Stromal cell of bone marrow (primary cell): ENCODE results near the gene DUSP16.
"Not testable (repeated sequence)": the region's sequence is repeated elsewhere in the genome, so short reads cannot be mapped to it uniquely, and the experiment has no call there.

Experiments
- DNase-seq: peaks from one replicate; pipeline ENCODE4 v3.0.0-alpha.2; 2012; ENCODE audit warnings: low read depth

The DUSP16 gene

DNA sequence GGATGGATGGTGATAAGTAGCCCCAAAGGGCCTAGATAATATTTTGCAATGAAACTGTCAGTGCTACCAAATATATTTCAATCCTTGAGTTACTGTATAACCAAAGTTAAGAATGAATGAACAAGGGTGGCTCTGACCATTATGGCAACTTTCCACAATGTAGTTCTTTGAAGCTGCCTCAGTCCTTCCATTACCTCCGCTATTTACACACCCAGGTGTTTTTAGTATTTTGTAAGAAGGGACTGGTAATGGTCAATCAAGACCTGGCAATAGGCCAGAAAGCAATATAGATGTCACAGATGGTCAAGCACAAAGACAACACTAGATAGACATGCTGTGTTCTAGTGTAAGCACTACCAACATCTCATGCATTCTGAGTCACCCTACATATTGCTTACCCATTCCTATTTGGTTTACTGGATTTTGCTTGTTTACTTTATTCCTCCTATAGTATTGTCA, 16.3 kb downstream of the DUSP16 start:
- no peak for DNase-seq

DNA sequence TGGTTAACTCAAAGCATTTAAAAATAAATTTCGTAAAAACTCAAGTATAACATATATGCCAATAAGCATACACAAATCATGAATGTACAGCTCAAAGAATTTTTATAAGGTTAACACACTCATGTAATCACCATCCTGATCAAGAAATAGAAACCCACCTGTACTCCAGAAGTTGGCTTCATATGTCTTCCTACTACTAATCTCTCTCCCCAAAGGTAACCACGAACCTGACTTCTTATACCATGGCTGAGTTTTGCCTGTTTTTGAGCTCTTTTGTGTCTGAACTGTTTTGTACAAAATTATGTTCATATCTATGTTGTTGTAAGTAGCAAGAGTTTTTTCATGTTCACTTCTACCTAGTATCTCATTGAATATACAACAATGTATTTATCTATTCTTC, 18.7 kb downstream of the DUSP16 start:
- DNase-seq = no peak

DNA sequence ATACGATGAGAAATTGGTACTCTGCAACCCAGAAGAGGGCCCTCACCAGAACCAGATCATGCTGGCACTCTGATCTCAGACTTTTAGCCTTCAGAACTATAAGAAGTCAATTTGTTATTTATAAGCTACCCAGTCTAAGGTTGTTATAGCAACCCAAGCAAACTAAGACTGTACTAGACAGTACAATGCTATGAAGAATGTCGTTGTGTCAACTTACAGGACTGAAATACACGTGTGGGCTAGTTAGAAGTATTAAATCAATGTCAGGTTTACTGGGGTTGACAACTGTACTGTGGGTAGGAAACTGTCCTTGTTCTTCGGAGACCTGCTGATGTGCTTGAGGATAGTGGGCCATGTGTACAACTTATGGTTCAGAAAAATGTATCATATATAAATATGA, 19.7 kb downstream of the DUSP16 start:
- DNase-seq = no peak

DNA sequence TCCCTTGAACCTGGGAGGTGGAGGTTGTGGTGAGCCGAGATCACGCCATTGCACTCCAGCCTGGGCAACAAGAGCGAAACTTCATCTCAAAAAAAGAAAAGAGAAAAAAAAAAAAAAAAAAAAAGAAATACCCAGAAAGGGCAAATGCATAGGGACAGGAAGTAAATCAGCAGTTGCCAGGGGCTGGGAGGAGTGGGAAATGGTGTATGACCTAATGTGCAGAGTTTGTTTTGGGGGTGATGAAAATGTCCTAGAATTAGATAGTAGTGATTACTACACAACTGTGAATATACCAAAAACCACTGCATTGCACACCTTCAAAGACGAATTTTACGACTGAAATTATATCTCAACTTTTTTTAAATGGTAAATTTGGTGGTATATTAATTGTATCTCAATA, 20.4 kb downstream of the DUSP16 start:
- DNase-seq = no peak

DNA sequence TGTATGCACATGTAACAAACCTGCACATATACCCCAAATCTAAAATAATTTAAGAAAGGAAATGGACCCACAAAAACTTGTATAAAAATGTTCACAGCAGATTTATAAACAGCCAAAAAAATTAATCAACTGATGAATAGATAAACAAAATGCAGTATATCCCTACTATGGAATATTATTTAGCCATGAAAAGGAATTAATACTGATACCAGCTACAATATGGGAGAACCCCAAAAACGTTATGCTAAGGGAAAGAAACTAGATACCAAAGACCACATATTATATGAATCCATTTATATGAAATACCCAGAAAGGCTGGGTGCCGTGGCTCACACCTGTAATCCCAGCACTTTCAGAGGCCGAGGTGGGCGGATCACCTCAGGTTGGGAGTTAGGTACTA, 20.9 kb downstream of the DUSP16 start:
- DNase-seq = no peak

DNA sequence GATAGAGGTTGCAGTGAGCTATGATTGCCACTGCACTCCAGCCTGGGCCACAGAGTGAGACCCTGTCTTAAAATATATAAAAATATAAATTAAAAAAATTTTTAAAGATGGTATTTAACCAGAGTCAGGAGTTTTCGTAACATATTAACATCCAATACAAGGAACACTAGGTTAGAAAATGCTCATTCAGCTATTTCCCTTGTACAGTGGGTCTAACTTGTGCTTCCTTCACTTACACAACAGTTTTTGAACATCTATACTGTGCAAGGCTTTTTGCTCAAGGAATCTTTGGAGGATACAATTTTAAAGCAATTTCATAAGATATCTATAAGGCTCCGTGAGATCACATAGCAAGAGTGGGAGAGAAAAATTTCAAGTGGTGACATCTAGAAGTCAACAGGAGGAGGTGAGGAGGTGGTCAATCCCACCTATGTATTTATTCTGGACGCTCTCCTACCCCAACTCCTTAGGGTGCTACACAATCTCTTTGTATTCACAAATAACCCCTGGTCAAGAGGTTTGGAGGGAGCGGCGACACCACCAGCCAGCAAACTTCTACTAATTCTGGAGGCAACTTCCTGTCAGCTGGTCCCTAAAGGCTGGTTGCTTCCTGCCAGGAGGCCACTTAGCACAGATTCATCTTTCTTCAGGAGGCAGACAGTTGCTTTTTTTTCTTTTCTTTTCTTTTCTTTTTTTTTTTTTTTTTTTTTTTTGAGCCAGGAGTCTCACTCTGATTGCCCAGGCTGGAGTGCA, 22.2 kb downstream of the DUSP16 start:
- no peak for DNase-seq

DNA sequence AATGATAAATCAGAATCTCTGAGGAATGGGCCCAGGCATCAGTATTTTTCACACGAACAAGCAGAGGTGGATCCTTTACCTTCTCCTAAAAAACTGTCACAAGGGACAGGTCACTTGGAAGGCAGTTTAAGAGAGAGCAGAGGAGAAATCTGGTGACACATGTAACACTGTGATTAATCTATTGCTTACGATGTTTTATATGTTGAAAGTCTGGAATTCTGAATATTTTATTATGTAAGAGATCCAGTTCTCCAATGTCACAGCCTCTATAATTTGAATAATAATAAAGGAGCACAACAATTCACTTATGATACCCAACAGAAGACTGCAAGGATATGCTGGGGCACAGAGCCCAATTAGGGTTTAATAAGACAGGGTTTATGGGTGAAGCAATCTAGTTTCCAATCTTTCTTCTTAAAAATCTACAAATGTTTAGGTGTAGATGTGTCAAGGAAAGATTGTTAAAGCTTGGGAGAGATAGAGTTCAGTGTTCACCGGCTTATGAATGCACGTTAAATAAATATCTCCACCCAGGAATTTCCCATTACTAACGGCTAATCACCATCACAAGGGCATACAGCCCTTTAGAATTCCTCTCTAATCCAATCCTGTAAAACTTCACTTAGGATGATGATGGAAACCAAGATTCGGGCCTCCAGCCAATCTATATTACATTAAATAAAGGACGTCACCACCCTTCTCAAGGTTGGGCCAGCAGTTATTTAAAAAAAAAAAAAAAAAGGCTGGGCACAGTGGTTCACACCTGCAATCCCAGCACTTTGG, 23.4 kb downstream of the DUSP16 start:
- DNase-seq = no peak

DNA sequence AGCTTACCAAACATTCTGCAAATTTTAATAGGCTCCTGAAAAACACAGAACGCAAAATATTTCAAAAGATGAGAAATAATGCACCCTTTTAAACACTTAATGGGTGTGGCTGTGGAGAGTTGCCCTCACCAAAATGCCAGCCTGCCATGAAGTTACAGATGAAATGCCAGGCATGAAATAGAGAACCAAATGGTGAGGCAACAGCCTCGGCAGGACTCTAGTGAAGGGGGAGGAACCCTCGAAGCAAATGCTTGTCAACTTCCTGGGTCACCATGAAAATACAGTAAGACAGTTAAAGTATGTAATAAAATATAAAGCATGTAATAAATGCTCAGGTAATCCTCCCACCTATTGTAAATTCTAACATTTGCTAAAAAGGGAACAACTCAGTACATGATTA, 24.1 kb downstream of the DUSP16 start:
- DNase-seq = no peak

DNA sequence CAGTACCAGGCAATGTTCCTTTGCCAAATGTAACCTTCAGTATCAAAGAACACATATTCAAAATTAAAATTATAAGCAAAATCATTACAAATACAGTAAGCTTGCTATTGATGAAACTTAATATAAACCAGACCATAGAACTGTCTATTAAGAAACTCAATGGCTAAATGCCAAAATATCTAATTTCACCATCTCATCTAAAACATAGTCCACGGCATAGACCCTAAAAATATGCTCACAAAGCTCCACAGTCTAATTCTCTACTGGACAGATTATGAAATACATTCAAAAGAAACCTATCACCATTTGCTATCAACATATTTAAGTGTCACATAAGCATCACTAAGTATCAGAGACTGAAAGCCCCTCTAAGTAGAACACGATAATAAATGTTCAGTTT, 25.2 kb downstream of the DUSP16 start:
- no peak for DNase-seq

DNA sequence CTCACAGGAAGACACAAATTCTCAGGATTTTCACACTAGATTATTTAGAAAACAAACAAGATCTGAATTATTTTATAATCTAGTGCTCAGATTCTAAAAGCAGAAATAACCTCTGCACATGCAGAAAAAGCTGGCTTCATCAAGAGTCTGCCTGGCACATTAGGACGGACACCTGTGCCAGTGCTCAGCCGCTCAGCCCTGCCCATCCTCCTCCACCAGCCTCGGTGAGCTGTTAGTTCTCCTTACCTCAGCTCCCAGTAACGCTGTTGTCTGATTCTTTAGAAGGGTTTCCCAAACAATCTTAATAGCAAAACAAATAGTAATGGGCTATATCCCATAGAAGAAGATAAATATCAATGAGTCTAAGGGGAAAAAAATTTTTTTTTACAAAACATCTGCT, 27.7 kb downstream of the DUSP16 start:
- no peak for DNase-seq

DNA sequence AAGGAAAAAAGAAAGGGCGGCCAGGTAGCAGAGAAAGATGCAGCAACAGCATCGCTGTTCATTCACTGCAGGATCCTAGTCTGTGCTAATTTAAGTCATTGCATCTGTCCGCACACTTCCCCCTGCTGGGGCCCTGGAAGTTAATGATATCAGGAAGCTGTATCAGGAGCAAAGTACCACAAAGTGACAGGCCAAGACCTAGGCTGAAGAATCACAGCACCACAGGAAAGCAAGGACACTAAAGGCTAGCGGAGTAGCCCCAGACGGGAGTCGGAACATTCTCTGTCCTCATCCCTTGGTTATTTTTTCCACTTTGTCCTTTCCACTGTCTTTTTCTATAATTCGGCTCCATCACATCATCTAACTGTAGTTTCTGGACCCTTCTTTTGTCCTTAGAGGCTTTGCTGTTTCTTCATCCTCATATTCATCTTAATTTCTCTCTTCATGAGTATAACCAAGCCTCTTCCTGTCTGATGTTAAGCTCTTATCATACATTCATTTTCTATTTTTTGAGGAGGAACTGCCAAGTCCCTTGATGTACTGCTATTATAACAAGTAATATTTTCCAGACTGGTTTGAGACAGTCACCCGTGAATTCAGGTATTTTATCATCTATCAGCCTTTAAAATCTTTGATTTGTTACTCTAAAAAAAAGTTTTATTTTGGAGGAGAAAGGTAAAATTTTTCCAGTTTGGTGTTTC, 28.3 kb downstream of the DUSP16 start:
- DNase-seq = no peak

DNA sequence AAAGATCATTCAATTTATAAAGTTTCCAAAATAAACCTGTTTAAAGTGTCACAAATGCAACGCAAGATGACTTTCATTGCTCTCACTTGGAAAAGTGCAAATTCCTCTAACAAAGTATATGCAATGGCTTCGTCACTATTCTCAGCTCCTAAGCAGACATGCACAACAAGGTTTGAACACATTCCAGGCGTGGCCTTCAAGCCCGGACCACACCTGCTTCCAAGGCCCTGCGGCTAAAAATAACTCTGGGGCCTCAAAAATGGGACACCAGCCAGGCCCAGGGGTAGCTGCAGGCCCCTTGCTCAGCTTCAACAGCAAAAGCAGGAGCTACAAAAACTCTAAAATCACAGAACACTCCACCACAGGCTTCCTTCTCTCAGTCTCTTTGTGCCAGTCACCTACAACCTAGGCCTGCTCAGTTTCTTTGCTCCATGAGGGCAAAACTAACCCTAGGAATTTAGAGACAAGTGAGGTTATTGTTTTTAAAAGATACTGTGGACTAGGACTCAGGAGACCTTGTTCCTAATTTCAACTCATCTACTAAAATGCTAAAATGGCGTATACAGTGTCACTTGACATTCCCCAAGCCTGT, 29.3 kb downstream of the DUSP16 start:
- DNase-seq = no peak

DNA sequence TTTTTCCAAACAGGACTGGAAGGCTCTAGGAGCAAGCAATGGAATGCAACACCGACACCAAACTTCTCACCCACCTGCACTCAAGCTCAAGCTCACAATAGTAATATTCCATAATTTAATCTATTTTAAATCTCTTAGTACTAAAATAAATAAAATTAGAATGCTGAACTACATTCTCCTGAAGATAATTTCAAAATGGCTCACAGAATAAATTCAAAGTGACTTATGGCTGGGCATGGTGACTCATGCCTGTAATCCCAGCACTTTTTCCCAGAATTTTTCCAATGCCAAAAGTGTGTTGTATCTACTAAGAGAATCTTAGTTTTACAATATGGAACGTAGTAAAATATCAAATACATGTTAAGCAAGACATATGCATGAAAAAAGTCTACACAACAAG, 31.5 kb downstream of the DUSP16 start:
- no peak for DNase-seq

DNA sequence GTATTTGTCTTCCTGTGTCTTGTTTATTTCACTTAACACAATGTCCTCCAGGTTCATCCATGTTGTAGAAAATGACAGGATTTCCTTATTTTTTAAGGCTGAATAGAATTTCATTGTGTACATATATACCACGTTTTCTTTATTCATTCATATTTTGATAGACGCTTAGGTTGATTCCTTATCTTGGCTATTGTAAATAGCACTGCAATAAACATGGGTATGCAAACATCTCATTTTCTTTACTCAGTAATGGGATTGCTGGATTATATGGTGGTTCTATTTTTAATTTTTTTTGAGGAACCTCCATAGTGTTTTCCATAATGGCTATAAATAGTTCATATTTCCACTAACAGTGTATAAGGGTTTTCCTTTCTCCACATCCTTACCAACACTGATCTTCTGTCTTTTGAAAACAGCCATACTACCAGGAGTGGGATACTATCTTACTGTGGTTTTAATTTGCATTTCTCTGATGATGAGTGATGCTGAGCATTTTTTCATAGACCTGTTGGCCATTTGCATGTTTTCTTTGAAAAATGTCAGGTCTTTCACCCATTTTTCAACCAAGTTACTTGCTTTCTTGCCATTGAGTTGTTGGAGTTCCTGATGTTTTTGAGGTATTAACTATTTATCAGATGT, 32.8 kb downstream of the DUSP16 start:
- DNase-seq = no peak

DNA sequence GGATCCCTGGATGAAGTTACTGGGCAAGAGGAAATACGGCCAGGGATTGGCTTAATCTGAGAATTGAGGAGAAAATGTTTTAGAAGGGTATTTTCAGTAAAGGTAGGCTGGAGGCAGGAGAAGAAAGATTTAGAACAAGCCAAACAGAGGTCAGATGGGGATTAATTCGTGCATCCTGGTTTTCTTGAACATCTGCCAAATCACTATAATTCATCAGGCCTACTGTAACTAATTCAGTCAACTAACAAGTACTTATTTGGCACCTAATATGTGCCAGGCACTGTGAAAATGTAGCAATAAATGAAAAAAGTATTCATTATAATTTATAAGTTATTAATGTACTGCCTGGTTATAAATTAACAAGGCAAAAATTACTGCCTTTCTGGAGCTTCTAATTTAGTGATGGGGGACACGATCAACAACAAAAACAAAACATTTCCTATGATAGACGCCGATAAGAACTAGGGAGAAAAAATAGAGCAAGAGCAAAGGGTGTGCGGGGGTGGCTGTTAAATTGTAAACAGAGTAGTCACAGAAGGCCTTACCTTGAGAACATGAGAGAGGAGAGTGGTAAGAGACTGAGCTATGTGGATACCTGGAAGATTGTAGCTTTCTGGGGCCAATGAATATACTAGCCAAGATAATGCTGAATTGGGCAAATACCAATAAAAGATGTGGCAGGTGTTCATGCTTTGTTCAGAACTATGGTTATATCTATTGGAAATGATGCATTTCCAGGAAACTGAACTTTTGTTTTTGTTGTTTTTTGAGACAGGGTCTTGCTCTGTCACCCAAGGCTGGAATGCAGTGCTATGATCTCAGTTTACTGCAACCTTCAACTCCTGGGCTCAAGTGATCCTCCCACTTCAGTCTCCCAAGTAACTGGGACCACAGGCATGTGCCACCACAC, 34.0 kb downstream of the DUSP16 start:
- DNase-seq = no peak

DNA sequence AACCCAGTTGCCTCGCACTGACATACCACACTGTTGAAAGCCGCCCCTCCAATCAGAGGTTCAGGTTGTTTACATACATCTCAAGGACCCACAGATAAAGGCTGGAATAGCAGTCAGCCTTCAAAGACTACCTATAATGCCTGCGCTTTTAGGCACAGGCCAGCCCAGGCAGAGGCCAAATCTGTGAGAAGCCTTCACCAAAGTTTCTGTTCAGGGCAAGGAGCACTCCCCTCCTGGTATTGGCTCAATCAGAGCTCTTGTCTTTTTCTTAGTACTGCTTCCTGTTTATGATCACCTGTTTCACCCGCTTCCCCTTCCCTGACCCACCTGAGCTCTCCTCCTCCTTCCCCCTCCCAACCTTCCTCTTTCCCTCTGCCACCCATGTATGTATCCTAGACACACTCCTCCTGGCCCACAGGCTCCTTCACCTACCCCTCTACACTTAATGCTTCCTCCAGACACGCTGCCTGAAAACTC, 34.8 kb downstream of the DUSP16 start:
- no peak for DNase-seq

DNA sequence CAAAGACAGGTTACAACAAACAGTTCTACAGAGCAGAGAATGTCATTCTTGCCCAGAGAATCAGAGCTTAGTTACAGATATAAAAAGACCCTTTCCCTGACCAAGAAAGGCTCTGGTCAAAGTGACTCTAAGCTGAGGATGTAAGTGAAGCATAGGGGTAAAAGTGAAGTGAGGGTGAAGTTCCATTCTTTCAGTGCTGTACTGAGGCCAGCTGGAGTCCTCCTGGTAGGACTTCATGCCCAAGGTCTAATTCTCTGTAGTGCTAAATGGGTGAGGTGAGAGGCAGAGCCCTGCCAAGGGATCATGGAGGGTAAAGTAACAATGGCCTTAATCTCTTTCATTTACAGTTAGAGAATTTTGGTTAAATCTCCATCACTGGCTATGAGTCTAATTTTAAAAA, 38.5 kb downstream of the DUSP16 start:
- DNase-seq = no peak

DNA sequence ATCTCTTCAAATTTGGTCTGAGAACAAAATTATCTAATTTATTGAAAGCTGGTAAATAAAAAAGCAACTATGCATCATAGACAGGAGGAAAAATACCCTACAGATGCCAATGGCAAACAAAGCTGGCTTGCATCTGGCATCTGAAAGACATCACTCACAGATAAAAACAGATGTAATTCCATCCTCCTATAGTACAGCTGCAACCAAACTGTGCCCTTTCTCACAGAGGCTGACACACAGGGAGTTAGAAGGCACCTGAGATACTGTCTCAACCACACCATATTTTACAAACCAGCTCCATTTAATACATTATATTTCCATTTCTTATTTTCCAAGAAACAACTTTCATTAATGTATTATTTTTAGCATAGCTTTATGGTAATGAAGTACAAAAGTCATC, 39.4 kb downstream of the DUSP16 start:
- no peak for DNase-seq

DNA sequence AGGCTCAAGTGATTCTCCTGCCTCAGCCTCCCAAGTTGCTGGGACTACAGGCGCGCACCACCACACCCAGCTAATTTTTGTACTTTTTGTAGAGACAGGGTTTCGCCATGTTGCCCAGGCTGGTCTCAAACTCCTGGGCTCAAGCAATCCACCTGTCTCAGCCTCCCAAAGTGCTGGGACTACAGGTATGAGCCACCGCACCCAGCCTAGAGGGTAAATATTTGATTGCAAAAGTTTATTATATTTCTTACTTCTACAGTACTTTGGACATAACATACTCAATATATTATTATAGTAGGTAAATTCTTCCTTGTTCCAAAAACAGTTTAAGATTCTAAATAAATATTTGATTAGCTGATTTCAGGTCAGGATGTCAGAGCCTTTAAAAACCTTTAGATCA, 40.0 kb downstream of the DUSP16 start:
- not testable (repeated sequence) for DNase-seq

DNA sequence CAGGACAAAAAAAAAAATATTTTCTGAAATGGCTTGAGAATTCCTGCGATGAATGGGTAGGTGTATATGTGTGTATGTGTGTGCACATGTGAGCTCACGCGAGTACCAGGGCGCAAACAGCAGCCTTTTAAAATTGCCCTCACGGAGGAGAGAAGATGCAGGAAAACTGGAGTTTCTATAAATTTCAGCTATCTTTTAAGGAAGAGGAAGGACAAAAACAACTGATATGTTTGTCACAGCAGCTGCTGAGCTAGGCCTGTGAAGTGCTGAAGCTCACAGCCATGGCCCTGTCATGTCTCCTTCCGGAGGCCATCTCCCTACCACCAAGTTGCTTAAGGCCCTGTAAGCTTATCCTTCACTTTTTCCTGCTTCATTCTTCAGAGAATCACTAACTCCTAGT, 40.8 kb downstream of the DUSP16 start:
- DNase-seq = no peak

DNA sequence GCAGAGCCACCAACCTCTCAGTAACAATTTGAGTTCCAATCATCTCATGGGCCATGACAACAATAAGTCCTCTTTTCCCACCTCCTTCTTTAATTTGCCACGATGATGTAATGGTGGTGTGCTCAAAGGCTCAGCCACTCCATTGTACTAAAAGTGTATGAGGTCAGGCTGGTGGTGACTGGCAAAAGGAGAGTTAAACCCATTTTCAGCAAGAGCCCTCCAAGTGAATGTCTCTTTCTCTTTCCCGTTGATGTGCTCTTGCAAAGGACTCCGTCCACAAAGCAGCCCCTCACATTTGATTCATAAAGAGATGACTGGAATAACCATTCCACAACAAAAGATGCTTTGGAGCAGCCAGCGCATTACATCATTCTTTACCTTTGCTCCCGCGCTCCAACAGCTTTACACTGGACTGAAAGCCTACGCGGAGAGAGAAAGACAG, 41.6 kb downstream of the DUSP16 start:
- no peak for DNase-seq
